IPS-18c (cell line): ENCODE data around the gene CD3G.

Experiments
- H3K4me3 ChIP-seq: 2 replicates; pipeline ENCODE4 v1.7.0; 2013; ENCODE audit warnings: low read depth, mild to moderate bottlenecking, low read length, moderate library complexity; ENCODE audit not compliant: insufficient read depth
- H3K9me3 ChIP-seq: one replicate; pipeline ENCODE4 v1.6.1; 2013; ENCODE audit warnings: mild to moderate bottlenecking, low read length, moderate library complexity; ENCODE audit not compliant: control insufficient read depth, insufficient read depth

The CD3G gene

DNA sequence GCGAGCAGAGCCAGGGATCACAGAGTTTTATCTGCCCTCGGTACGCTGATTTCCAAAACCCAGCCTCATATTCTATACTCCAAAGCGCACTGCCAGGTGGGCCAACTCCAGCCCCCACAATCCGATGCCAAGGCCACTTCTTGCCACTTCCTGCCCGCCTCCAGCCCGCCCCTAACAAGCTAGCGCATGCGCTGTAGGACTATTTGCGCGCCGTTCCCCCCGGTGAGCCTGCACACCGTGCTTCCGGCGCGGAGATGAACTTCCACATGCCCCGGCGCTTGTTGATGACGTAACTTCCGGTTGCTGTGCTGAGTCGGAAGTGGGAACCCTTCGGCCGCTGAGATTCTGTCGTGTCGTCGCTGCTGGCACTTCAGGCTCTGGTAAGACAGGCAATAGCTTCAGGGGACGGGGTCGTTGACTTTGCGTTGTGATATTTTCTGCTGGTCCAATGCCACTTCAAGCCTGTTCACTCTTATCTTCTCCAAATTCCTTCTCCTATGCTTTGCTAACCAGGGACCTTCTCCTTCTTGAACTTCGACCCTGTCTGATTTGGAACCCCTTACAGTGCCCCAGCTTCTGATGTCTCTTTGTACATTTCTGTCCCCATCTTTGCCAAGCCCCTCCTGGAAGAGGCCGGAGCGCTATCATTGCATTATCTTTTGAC is 15.3 kb downstream of the CD3G start, which contains the start of gene UBE4A:
UBE4A (plus strand) TSS at position 306 of the 664 bp plus-strand sequence. CDS start 5,481 bp downstream, outside the sequence.
- H3K4me3 ChIP-seq: peak within 1 kb of the TSS; percentile 84

GRCh38 chr11:118364956-118365615 is 20.9 kb downstream of the CD3G start:
- Histone ChIP-seq H3K9me3 (no peaks in the 10 kb centered on the region), H3K4me3 (no peak overlapping the region)

More for the DNA sequence above, 15.3 kb downstream of the CD3G start, which contains the start of gene UBE4A:
- no peaks in the 10 kb centered on the region for H3K9me3 ChIP-seq

- Histone ChIP-seq H3K9me3 (peaks cover 2% of the 10 kb centered on the region), H3K4me3 (no peak overlapping the region)
Measured at GRCh38 chr11:118366287-118366686, 22.1 kb downstream of the CD3G start.

DNA sequence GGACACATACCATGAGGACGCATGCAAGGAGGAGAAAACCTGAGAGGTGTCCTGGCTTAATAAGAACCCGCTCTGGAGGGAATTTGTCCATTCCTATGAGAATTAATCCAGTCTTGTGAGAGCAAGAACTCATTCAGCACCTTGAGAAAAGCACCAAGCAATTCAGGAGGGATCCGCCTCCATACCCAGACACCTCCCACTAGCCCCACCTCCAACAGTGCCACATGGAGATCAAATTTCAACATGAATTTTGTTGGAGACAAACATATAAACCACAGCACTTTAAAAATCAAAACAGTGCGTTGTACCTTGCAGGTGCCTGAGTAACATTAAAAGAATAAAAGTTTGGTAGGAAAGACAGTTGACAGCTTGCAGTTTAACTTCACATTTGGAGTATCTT is 26.6 kb downstream of the CD3G start:
- peaks cover 2% of the 10 kb centered on the region for H3K9me3 ChIP-seq
- H3K4me3 ChIP-seq: no peak overlapping the region

DNA sequence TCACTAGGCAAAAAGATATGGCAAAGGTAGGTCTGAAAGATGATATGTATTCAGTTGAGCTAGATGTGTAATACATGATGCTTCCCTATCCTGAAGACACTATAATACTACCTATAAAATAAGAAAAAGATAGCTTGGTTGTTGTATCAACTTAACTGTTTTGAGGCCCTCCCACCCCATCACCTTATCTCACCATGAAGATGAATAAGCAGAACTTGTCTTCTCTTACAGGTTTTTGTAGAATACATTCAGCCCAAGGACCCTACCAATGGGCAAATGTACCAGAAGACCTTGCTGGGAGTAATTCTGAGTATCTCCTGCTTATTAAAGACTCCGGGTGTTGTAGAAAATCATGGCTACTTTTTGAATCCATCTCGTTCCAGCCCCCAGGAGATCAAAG is 29.1 kb downstream of the CD3G start:
- no peak overlapping the region for H3K4me3 ChIP-seq
- H3K9me3 ChIP-seq: peaks cover 2% of the 10 kb centered on the region

- H3K4me3 ChIP-seq: no peak overlapping the region
- peaks cover 2% of the 10 kb centered on the region for H3K9me3 ChIP-seq
Measured at GRCh38 chr11:118373871-118374270, 29.7 kb downstream of the CD3G start.

- Histone ChIP-seq H3K4me3 (no peak overlapping the region), H3K9me3 (peaks cover 2% of the 10 kb centered on the region)
Measured at GRCh38 chr11:118374729-118375128, 30.6 kb downstream of the CD3G start.

DNA sequence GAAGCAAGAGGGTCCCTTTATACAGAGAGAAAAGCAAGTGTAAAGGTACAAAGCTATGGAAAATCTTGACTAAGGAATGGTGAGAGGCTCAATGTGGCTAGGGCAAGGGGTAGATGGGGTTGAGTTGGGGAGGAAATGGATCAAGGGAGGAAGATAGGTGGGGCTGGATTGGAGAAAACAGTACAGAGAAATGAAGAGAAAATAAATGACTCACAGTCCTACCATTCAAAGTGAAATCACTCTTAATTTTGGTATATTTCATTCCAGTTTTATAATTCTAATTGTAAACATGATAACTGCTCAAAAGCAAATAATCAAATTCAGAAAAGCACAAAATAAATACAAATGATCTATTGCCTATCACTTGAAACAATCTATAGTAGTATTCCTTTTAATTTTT is 31.8 kb downstream of the CD3G start:
- H3K9me3 ChIP-seq: no peaks in the 10 kb centered on the region
- no peak overlapping the region for H3K4me3 ChIP-seq

- Histone ChIP-seq H3K9me3 (no peaks in the 10 kb centered on the region), H3K4me3 (no peak overlapping the region)
Measured at GRCh38 chr11:118379497-118379896, 35.4 kb downstream of the CD3G start.

GRCh38 chr11:118380571-118380970 is 36.4 kb downstream of the CD3G start:
- Histone ChIP-seq H3K9me3 (no peaks in the 10 kb centered on the region), H3K4me3 (no peak overlapping the region)

GRCh38 chr11:118382954-118383353 is 38.8 kb downstream of the CD3G start:
- Histone ChIP-seq H3K9me3 (no peaks in the 10 kb centered on the region), H3K4me3 (no peak overlapping the region)

DNA sequence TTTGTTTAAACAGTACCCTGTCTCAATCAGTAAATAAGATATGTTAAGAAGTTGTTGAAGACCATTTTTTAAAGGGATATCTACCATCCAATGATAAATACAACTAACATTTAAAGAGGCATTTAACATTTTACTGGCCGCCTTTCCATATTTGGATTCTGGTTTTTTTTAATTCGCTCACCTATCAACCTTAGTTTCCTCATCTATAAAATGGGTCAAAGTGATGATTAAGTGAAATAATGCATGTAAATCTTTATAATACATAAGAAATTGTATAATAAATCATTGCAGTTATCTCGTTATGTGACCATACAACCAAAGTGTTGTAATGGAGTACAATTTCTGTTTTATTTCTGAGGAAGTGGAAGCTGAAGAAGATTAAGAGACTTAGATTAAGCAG is 39.5 kb downstream of the CD3G start:
- no peaks in the 10 kb centered on the region for H3K9me3 ChIP-seq
- H3K4me3 ChIP-seq: no peak overlapping the region

- no peak overlapping the region for H3K4me3 ChIP-seq
- H3K9me3 ChIP-seq: no peaks in the 10 kb centered on the region
Measured at GRCh38 chr11:118396097-118396501, 52.0 kb downstream of the CD3G start.

- Histone ChIP-seq H3K4me3 (no peak overlapping the region), H3K9me3 (no peaks in the 10 kb centered on the region)
Measured at GRCh38 chr11:118397448-118397847, 53.3 kb downstream of the CD3G start.

DNA sequence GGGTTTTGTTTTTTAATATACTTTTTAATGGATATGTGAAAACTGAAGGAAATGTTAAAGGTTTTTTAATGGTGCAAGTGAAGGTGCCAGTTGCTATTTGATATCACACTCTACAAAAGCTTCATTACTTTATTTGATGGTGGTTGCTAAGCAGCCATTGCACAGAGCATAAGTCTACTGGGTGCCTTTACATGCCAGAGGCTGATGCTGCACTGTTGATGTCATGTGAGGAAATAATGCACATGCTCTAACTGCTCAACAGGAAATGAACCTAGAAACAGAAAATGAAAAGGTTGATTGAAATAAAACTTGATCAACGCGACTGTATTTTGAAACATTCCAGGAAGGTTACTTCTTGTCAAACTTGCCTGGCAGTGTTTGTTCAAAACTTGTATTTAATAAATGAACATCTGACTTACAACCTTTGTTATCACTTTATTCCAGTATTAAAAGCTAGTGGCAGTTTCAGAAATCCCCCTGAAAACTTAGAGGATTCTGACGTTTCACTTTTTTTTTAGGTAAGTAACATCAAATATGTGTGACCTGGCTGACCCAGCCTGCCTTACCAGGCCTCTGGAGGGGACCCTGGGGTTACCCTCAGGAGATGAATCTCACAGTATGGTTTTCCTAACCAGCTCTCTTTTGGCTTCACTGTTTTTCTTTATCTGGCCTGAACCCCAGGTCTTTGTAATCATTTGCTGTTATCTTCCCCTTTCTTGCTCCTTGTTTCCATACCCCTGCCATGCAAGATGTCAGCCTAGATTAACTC is 54.8 kb downstream of the CD3G start:
- H3K4me3 ChIP-seq: no peak overlapping the region
- H3K9me3 ChIP-seq: no peaks in the 10 kb centered on the region

DNA sequence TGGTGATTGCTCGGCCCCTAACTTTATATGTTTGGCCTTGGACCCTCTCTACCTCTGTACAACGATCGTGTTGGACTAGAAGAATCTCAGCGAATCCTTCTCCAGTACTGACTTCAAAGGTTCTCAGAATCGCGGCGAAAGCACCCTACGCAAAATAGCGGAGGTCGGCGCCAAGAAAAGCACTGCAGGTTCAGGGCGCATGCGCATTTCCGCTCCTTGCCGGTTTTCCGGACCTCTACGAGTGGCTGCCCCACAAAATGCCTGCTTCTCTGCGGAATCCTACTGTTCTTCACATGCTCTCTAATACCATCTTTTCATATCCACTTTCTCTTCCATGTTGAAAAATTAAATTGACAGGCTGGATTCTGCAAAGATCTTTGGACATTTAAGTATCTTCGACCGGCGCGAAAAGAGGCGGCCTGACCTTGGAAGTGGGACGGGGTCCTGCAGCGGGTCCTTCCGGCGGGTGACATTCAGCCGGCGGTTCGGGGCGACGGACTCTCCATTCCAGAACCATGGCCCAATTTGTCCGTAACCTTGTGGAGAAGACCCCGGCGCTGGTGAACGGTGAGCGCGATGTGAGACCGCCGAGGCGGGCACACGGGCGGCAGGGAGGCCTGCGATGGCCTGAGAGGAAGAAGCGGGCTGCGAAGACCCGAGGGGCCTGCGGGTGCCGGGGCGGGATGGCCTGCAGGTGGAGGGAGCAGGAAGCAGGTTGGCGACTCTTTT is 57.2 kb downstream of the CD3G start, which contains the start of gene ATP5MG:
ATP5MG (plus strand) TSS at position 456 of the 729 bp plus-strand sequence; CDS start at position 516, 60 bp downstream.
- Histone ChIP-seq H3K9me3 (no peaks in the 10 kb centered on the region), H3K4me3 (peak within 1 kb of the TSS; percentile 96)

DNA sequence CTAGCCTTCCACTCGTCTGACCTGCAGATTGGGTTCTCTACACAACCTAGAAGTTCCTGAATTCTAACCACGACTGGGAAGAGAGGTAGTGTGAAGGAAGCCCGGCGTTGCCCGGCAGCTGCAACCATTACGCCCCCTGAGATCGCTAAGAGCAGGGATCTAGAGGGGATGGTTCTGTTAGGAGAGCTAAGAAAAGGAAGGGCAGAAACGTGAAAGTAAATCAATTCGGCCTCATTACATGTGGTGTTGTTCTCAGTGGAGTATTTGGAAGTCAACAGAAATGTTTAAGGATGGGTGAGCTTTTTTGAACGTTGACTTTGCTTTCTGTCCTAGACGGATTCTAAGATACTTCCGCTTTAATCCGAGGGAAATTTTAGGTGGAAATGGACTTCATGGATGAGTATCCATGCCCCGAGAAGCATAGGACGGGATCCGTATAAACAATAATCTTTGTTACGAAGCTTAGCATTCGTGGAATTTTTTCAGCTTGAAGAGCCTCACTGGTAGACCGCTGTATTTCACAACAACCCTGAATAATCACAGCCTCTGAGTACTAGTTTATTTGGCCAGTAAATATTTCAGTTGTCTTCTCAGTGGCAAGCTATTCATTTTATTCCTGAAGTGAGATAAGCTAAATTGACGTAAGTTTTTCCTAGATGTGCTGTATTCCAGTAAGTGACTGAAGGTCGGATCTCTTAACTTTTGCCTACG is 57.9 kb downstream of the CD3G start:
- no peaks in the 10 kb centered on the region for H3K9me3 ChIP-seq

More for the DNA sequence above, 57.9 kb downstream of the CD3G start:
- H3K4me3 ChIP-seq: peak overlapping the region; percentile 96
